ENCODE data around the gene ABI1. TPM values are rescaled to one million over a fixed set of nuclear protein-coding genes. Genes with fewer than 3 reads are reported as not detected.

The ABI1 gene
- total and polyA plus RNA-seq, 9 of the 15 experiments (the other 6 are each of a cell fraction or from before 2014, with no cell fraction given): 22.1 to 52.3 (median 39.0) TPM

- Histone ChIP-seq H2AFZ (ENCODE audit: low read depth, low read length) (peak overlapping the region; percentile 53; the same call in 1 of the 2 replicates), H3K79me2 (ENCODE audit: control insufficient read depth, insufficient read depth, low read length) (peaks cover 59% of the 10 kb centered on the region), H3K4me2 (ENCODE audit: insufficient read depth, low read length) (peak overlapping the region; percentile 29; the same call in 1 of the 2 replicates), H3K4me1 (replicated peaks in 1 of 2; ENCODE audit: control insufficient read depth in 2 of 2, insufficient read depth in 2 of 2, low read length in 2 of 2) (0 out of 5 replicates have a peak, but pooled peaks cover 0 to 5% of the 10 kb centered on the region in 2 experiments), H3K27ac (ENCODE audit: extremely low read depth, low read depth, low read length) (peak overlapping the region; percentile 49), H3K9me1 (ENCODE audit: control insufficient read depth, insufficient read depth, low read length) (no peaks in the 10 kb centered on the region), H4K20me1 (replicated peaks; ENCODE audit: control insufficient read depth, insufficient read depth, low read length) (peaks cover 9% of the 10 kb centered on the region; the same call in 1 of the 2 replicates), H3K9ac (ENCODE audit: insufficient read depth in 1 of 2, low read depth in 2 of 2, low read length in 2 of 2) (no peak overlapping the region), H3K36me3 (ENCODE audit: control insufficient read depth, insufficient read depth, low read length) (no peaks in the 10 kb centered on the region), H3K9me3 (replicated peaks; ENCODE audit: control insufficient read depth, insufficient read depth, low read depth, low read length) (no peaks in the 10 kb centered on the region), H3K4me3 (no peak overlapping the region), H3K27me3 (ENCODE audit: control insufficient read depth in 2 of 2, insufficient read depth in 2 of 2, low read length in 2 of 2) (no peaks in the 10 kb centered on the region)
- DNase-seq (ENCODE audit: extremely low read depth in 1 of 4, low spot score in 3 of 4) (no peak), FAIRE-seq (no peak), ATAC-seq (peak; percentile 82)
- intact Hi-C loops (cut with micrococcal nuclease) (no loop called here), in situ Hi-C loops (cut with MboI) (no loop called here)
- TF ChIP-seq ZBTB17 (CRISPR knock-in tag; IDR thresholded peaks at IDR 0.05): no peak
- TF ChIP-seq BRCA1 (IDR thresholded peaks at IDR 0.05): no peak
- TF ChIP-seq BRCA1 (CRISPR knock-in tag; IDR thresholded peaks at IDR 0.05): no peak
- TF ChIP-seq PKNOX1 (IDR thresholded peaks at IDR 0.05): no peak
- TF ChIP-seq BACH1 (tag; IDR thresholded peaks at IDR 0.05): no peak
- TF ChIP-seq FIP1L1 (IDR thresholded peaks at IDR 0.05; ENCODE audit: low read depth, low read length, poor library complexity, severe bottlenecking): no peak
- no peak for TF ChIP-seq ZNF551 (CRISPR knock-in tag; IDR thresholded peaks at IDR 0.05)
- no peak for TF ChIP-seq SAFB (IDR thresholded peaks at IDR 0.05; ENCODE audit: borderline replicate concordance, low read depth, low read length)
- TF ChIP-seq RB1 (IDR thresholded peaks at IDR 0.05; ENCODE audit: low read depth): no peak
- no peak for TF ChIP-seq ERF (CRISPR knock-in tag; IDR thresholded peaks at IDR 0.05)
- TF ChIP-seq GATAD2A (IDR thresholded peaks at IDR 0.05): no peak
- TF ChIP-seq ATF4 (CRISPR knock-in tag; IDR thresholded peaks at IDR 0.05): no peak
- TF ChIP-seq FOS (IDR thresholded peaks at IDR 0.05; ENCODE audit: extremely low read depth, insufficient read length): no peak
- no peak for TF ChIP-seq EHMT2 (IDR thresholded peaks at IDR 0.05)
- no peak for TF ChIP-seq MYC (IDR thresholded peaks at IDR 0.05; ENCODE audit: low read depth, low read length)
- no peak for TF ChIP-seq MYC (CRISPR knock-in tag; IDR thresholded peaks at IDR 0.05; ENCODE audit: borderline replicate concordance, low read depth)
- no peak for TF ChIP-seq U2AF1 (optimal IDR thresholded peaks at IDR 0.05; ENCODE audit: low read depth, low read length)
- TF ChIP-seq HNRNPLL (IDR thresholded peaks at IDR 0.05; ENCODE audit: low read depth, low read length, poor library complexity, severe bottlenecking): no peak
- TF ChIP-seq THRA (IDR thresholded peaks at IDR 0.05): no peak
- 80% methylated on average over 1 of the region's 1 CpG for WGBS (ENCODE audit: insufficient coverage, low coverage, missing lambda C conversion rate)
- CTCF ChIA-PET (ENCODE audit: low intra/inter-chr PET ratio): no interaction called here
- no TSS peak for BruUV-seq (replicated peaks)
- POLR2A ChIA-PET: interaction anchor here (0.5 to 1.3 kb wide), 3 partner anchors 12 to 41 kb away, joined by 3 read pairs; no protein-coding TSS in a partner anchor
Measured at GRCh38 chr10:26809973-26810372, 50.8 kb downstream of the ABI1 start.
